Heart left ventricle (tissue), 11 donors: ENCODE measurements around the gene ERI3. TPM values are rescaled to one million over a fixed set of nuclear protein-coding genes. Genes with fewer than 3 reads are reported as not detected.

Source experiments
- polyA plus RNA-seq, 2 donors: library from polyadenylated mRNA; stranded (reverse); fragments of 200-250 nt; gene quantifications; one replicate each; pipeline ENCODE4 v1.2.3, GENCODE V29; 2013
- total RNA-seq, 9 donors: library from RNA; depleted of rRNA in 2 of 9; stranded (reverse); fragments of >200 nt in 2 of 9; fragmentation: NEBNext Ultra II Directional in 3 of 9; extraction: Animal tissue kit (Norgen Biotek cat#: 25700) in 3 of 9; gene quantifications; one replicate each; pipeline versions ENCODE4 v1.1.0 to v1.2.4, GENCODE V29; 2016 to 2023
- donor health status: ischemic (EF 13 %, LVEDD 7.1; RV severe dilation, severe dysfunction).
- donor health status: healthy with polysubstance abuse.
- donor health status: DM: no; HTN: yes; CAD: no.
- donor health status: DM: no; HTN: no; CAD: no.
- donor health status: ischemic (EF 25% LVEDD 5.7; RV mildly dilated, moderate dysfunction).
- donor health status: healthy.
- donor health status: DM: yes; HTN: yes; CAD: no.
- donor health status: PGD.
- donor health status: nonischemic (EF 23%, LVEDD 6.1; RV moderate dilation, normal function).

Gene ERI3
- total and polyA plus RNA-seq, 11 donors, result 29.8 to 68.9 (median 48.0) TPM

Other genes starting within 250 kb of the ERI3 start
- gene KLF17, start 236.4 kb downstream of the ERI3 start, total RNA-seq, result not detected
- not detected for gene KLF17, start 236.4 kb downstream of the ERI3 start, polyA plus RNA-seq
- not detected for gene KLF18, start 213.6 kb downstream of the ERI3 start, total RNA-seq
- not detected for gene KLF18, start 213.6 kb downstream of the ERI3 start, polyA plus RNA-seq
- 10 to 100 TPM; 23.5 to 35.5 (median 27.7) TPM for gene DMAP1, start 141.8 kb downstream of the ERI3 start, total RNA-seq
- 10 to 100 TPM; 30.5 to 31.9 TPM for gene DMAP1, start 141.8 kb downstream of the ERI3 start, polyA plus RNA-seq
- gene RNF220, start 50.0 kb upstream of the ERI3 start, total RNA-seq, result 100 to 1,000 TPM in 2 of 9 donors, 10 to 100 TPM in 7; 55.5 to 108 (median 62.4) TPM
- 10 to 100 TPM; 54.2 to 95.1 TPM for gene RNF220, start 50.0 kb upstream of the ERI3 start, polyA plus RNA-seq